WTC11 (cell line): ENCODE measurements around the gene NPHS1.

Experiments
- ESRRA ChIP-seq: sonication (generic); formaldehyde crosslinking; IDR thresholded peaks from 2 replicates; pipeline ENCODE4 v1.8.1; 2022; ENCODE audit warnings: mild to moderate bottlenecking, missing genetic modification reagents, borderline replicate concordance
- GABPB1 ChIP-seq: sonication (generic); formaldehyde crosslinking; IDR thresholded peaks from 2 replicates; pipeline ENCODE4 v1.8.1; 2023; ENCODE audit warnings: mild to moderate bottlenecking, missing genetic modification reagents
- HMGA2 ChIP-seq: fragments of 250-450 bp; sonication (Bioruptor Pico); IDR thresholded peaks from 2 replicates; pipeline ENCODE4 v1.4.0; 2021; ENCODE audit warnings: mild to moderate bottlenecking, moderate library complexity
- NFYB ChIP-seq: sonication (generic); formaldehyde crosslinking; conservative IDR thresholded peaks from 2 replicates; pipeline ENCODE4 v1.8.0; 2022; ENCODE audit warnings: low read depth, missing genetic modification reagents
- ZNF423 ChIP-seq: fragments of 250-450 bp; sonication (Bioruptor Pico); IDR thresholded peaks from 2 replicates; pipeline ENCODE4 v2.1.2; 2022; ENCODE audit warnings: mild to moderate bottlenecking, moderate library complexity
- TF ChIP-seq, protein P1 (sequence below): sonication (generic); formaldehyde crosslinking; IDR thresholded peaks from 2 replicates; pipeline ENCODE4 v1.8.0; 2022; ENCODE audit warnings: mild to moderate bottlenecking, missing genetic modification reagents
- TF ChIP-seq, protein P2 (sequence below): fragments of 200-600 bp; IDR thresholded peaks from 2 replicates; pipeline ENCODE4 v1.8.0; 2022; ENCODE audit warnings: antibody characterized with exemption
- TF ChIP-seq, protein P3 (sequence below): sonication (generic); formaldehyde crosslinking; IDR thresholded peaks from 2 replicates; pipeline ENCODE4 v1.8.1; 2022; ENCODE audit warnings: low read depth, missing genetic modification reagents, borderline replicate concordance
- TF ChIP-seq, protein P4 (sequence below): sonication (generic); formaldehyde crosslinking; IDR thresholded peaks from 2 replicates; pipeline ENCODE4 v1.8.1; 2023; ENCODE audit warnings: mild to moderate bottlenecking, missing genetic modification reagents, moderate library complexity
- TF ChIP-seq, protein P5 (sequence below): sonication (generic); formaldehyde crosslinking; IDR thresholded peaks from 2 replicates; pipeline ENCODE4 v1.8.1; 2023; ENCODE audit warnings: mild to moderate bottlenecking, missing genetic modification reagents
- TF ChIP-seq, protein P6 (sequence below): sonication (generic); formaldehyde crosslinking; IDR thresholded peaks from 2 replicates; pipeline ENCODE4 v1.8.0; 2022; ENCODE audit warnings: missing genetic modification reagents

DNA sequence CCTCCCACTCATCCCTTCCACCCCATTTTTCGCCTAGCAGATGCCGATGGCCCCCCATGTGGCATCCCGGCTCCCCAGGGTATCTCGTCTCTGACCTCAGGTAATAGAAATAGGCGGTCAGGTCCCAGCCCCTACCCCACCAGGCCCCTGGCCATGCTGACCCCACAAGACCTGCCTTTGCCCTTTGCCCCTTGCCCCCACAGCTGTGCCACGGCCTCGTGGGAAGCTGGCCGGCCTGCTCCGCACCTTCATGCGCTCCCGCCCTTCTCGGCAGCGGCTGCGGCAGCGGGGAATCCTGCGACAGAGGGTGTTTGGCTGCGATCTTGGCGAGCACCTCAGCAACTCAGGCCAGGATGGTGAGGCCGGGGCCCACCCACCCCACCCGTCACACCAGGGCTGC lies 71.6 kb downstream of the NPHS1 start:
- TF ChIP-seq ZNF423 (CRISPR knock-in tag) (no peak), GABPB1 (CRISPR knock-in tag) (no peak), HMGA2 (CRISPR knock-in tag) (no peak), NFYB (no peak), ESRRA (CRISPR knock-in tag) (no peak)
- TF ChIP-seq, protein P1, sequence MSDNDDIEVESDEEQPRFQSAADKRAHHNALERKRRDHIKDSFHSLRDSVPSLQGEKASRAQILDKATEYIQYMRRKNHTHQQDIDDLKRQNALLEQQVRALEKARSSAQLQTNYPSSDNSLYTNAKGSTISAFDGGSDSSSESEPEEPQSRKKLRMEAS (CRISPR knock-in tag): no peak
- TF ChIP-seq, protein P2, sequence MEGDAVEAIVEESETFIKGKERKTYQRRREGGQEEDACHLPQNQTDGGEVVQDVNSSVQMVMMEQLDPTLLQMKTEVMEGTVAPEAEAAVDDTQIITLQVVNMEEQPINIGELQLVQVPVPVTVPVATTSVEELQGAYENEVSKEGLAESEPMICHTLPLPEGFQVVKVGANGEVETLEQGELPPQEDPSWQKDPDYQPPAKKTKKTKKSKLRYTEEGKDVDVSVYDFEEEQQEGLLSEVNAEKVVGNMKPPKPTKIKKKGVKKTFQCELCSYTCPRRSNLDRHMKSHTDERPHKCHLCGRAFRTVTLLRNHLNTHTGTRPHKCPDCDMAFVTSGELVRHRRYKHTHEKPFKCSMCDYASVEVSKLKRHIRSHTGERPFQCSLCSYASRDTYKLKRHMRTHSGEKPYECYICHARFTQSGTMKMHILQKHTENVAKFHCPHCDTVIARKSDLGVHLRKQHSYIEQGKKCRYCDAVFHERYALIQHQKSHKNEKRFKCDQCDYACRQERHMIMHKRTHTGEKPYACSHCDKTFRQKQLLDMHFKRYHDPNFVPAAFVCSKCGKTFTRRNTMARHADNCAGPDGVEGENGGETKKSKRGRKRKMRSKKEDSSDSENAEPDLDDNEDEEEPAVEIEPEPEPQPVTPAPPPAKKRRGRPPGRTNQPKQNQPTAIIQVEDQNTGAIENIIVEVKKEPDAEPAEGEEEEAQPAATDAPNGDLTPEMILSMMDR: no peak
- TF ChIP-seq, protein P3, sequence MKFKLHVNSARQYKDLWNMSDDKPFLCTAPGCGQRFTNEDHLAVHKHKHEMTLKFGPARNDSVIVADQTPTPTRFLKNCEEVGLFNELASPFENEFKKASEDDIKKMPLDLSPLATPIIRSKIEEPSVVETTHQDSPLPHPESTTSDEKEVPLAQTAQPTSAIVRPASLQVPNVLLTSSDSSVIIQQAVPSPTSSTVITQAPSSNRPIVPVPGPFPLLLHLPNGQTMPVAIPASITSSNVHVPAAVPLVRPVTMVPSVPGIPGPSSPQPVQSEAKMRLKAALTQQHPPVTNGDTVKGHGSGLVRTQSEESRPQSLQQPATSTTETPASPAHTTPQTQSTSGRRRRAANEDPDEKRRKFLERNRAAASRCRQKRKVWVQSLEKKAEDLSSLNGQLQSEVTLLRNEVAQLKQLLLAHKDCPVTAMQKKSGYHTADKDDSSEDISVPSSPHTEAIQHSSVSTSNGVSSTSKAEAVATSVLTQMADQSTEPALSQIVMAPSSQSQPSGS (CRISPR knock-in tag): no peak
- TF ChIP-seq, protein P4, sequence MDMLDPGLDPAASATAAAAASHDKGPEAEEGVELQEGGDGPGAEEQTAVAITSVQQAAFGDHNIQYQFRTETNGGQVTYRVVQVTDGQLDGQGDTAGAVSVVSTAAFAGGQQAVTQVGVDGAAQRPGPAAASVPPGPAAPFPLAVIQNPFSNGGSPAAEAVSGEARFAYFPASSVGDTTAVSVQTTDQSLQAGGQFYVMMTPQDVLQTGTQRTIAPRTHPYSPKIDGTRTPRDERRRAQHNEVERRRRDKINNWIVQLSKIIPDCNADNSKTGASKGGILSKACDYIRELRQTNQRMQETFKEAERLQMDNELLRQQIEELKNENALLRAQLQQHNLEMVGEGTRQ (CRISPR knock-in tag): no peak
- TF ChIP-seq, protein P5, sequence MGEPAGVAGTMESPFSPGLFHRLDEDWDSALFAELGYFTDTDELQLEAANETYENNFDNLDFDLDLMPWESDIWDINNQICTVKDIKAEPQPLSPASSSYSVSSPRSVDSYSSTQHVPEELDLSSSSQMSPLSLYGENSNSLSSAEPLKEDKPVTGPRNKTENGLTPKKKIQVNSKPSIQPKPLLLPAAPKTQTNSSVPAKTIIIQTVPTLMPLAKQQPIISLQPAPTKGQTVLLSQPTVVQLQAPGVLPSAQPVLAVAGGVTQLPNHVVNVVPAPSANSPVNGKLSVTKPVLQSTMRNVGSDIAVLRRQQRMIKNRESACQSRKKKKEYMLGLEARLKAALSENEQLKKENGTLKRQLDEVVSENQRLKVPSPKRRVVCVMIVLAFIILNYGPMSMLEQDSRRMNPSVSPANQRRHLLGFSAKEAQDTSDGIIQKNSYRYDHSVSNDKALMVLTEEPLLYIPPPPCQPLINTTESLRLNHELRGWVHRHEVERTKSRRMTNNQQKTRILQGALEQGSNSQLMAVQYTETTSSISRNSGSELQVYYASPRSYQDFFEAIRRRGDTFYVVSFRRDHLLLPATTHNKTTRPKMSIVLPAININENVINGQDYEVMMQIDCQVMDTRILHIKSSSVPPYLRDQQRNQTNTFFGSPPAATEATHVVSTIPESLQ (CRISPR knock-in tag): no peak
- TF ChIP-seq, protein P6, sequence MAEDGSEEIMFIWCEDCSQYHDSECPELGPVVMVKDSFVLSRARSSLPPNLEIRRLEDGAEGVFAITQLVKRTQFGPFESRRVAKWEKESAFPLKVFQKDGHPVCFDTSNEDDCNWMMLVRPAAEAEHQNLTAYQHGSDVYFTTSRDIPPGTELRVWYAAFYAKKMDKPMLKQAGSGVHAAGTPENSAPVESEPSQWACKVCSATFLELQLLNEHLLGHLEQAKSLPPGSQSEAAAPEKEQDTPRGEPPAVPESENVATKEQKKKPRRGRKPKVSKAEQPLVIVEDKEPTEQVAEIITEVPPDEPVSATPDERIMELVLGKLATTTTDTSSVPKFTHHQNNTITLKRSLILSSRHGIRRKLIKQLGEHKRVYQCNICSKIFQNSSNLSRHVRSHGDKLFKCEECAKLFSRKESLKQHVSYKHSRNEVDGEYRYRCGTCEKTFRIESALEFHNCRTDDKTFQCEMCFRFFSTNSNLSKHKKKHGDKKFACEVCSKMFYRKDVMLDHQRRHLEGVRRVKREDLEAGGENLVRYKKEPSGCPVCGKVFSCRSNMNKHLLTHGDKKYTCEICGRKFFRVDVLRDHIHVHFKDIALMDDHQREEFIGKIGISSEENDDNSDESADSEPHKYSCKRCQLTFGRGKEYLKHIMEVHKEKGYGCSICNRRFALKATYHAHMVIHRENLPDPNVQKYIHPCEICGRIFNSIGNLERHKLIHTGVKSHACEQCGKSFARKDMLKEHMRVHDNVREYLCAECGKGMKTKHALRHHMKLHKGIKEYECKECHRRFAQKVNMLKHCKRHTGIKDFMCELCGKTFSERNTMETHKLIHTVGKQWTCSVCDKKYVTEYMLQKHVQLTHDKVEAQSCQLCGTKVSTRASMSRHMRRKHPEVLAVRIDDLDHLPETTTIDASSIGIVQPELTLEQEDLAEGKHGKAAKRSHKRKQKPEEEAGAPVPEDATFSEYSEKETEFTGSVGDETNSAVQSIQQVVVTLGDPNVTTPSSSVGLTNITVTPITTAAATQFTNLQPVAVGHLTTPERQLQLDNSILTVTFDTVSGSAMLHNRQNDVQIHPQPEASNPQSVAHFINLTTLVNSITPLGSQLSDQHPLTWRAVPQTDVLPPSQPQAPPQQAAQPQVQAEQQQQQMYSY (CRISPR knock-in tag): no peak
